Aorta (tissue), 5 donors: Measurements from ENCODE around the gene FOXN4. TPM values are rescaled to one million over a fixed set of nuclear protein-coding genes. Genes with fewer than 3 reads are reported as not detected.

Source experiments
- ATAC-seq: fragments of 200-7000 bp; cut with Tn5 transposase; one replicate; pipeline ENCODE4 v1.9.1; 2022; ENCODE audit warnings: moderate library complexity; ENCODE audit not compliant: low FRiP score
- DNase-seq, 2 donors: peaks; one replicate each; pipeline ENCODE4 v3.0.0-alpha.2; 2020
- H3K27ac ChIP-seq, 2 donors: one replicate each; pipeline ENCODE4 v1.5.1; 2013; ENCODE audit warnings: low read length in 2 of 2, mild to moderate bottlenecking in 2 of 2, moderate library complexity in 2 of 2, control low read depth in 1 of 2, inconsistent platforms in 1 of 2, low read depth in 1 of 2
- H3K27me3 ChIP-seq, 2 donors: one replicate each; pipeline ENCODE4 v1.6.1; 2013; ENCODE audit warnings: control low read depth in 1 of 2, low read length in 1 of 2, mild to moderate bottlenecking in 1 of 2, moderate library complexity in 1 of 2; ENCODE audit not compliant: insufficient read depth in 2 of 2, control insufficient read depth in 1 of 2
- H3K36me3 ChIP-seq, 2 donors: one replicate each; pipeline ENCODE4 v1.6.1; 2013; ENCODE audit warnings: control low read depth in 1 of 2, low read length in 1 of 2, mild to moderate bottlenecking in 1 of 2; ENCODE audit not compliant: insufficient read depth in 2 of 2, control insufficient read depth in 1 of 2
- H3K4me1 ChIP-seq, 2 donors: one replicate each; pipeline ENCODE4 v1.6.1; 2013; ENCODE audit warnings: low read length in 2 of 2, control low read depth in 1 of 2, mild to moderate bottlenecking in 1 of 2, moderate library complexity in 1 of 2; ENCODE audit not compliant: insufficient read depth in 2 of 2, control insufficient read depth in 1 of 2
- H3K4me3 ChIP-seq, 2 donors: one replicate each; pipeline ENCODE4 v1.5.1; 2013; ENCODE audit warnings: low read length in 2 of 2, control low read depth in 1 of 2, mild to moderate bottlenecking in 1 of 2
- H3K9me3 ChIP-seq: one replicate; pipeline ENCODE4 v1.6.1; 2013; ENCODE audit warnings: mild to moderate bottlenecking, low read length; ENCODE audit not compliant: control insufficient read depth
- WGBS, 2 donors: extraction: QIAGEN DNeasy Blood & Tissue Kit; methylation state at CpG; one replicate each; pipeline ENCODE4 v1.1.7; 2013; 5-methylcytosine and 5-hydroxymethylcytosine counted together
- intact Hi-C, 2 donors: fragments of 100-400 bp; cut with DNase I; formaldehyde crosslinking; loops; one replicate each; pipeline versions ENCODE4 v1.14.2 to v1.15.0; 2022
- polyA plus RNA-seq, 2 donors: library from polyadenylated mRNA; stranded (reverse); fragments of 200-250 nt; gene quantifications; one replicate each; pipeline ENCODE4 v1.2.3, GENCODE V29; 2013
- total RNA-seq, 2 donors: library from RNA; stranded (reverse); fragmentation: NEBNext Ultra II Directional; extraction: Animal tissue kit (Norgen Biotek cat#: 25700); gene quantifications; one replicate each; pipeline ENCODE4 v1.2.1, GENCODE V29; 2021
- donor health status: healthy with polysubstance abuse.
- donor health status: Bipolar disorder and iron deficiency.
- donor health status: DM: no; HTN: no; CAD: no.
- donor health status: DM: no; HTN: no; CAD: no.
- donor health status: DM: yes; HTN: yes; CAD: no.

Gene FOXN4
- total and polyA plus RNA-seq, 4 donors, result not detected

GRCh38 chr12:109252799-109253198, 56.3 kb downstream of the FOXN4 start:
- Histone ChIP-seq H3K27ac (no peak overlapping the region), H3K4me1 (no peaks in the 10 kb centered on the region), H3K9me3 (peaks cover 2% of the 10 kb centered on the region), H3K27me3 (no peaks in the 10 kb centered on the region), H3K36me3 (peaks cover 3 to 8% of the 10 kb centered on the region in 2 donors), H3K4me3 (no peak overlapping the region)
- intact Hi-C loops, result no loop called here
- WGBS, 2 donors, result 91 to 93% methylated on average over 4 of the region's 4 CpGs
- DNase-seq, result no peak
- ATAC-seq, result no peak

- no peak overlapping the region for H3K27ac ChIP-seq
- H3K9me3 ChIP-seq, result peaks cover 2% of the 10 kb centered on the region
- ATAC-seq (no peak), DNase-seq (no peak)
- 88 to 95% methylated on average over 1 of the region's 1 CpG for WGBS, 2 donors
- no peaks in the 10 kb centered on the region for H3K27me3 ChIP-seq
- H3K4me1 ChIP-seq, result no peaks in the 10 kb centered on the region
- H3K36me3 ChIP-seq, result peaks cover 7 to 13% of the 10 kb centered on the region in 2 donors
- intact Hi-C loops, result no loop called here
- no peak overlapping the region for H3K4me3 ChIP-seq
Measured at GRCh38 chr12:109250523-109250922, 58.6 kb downstream of the FOXN4 start.

- ATAC-seq, result no peak
- Histone ChIP-seq H3K36me3 (peaks cover 5 to 12% of the 10 kb centered on the region in 2 donors), H3K27me3 (no peaks in the 10 kb centered on the region), H3K4me1 (no peaks in the 10 kb centered on the region), H3K27ac (no peak overlapping the region), H3K4me3 (no peak overlapping the region), H3K9me3 (peaks cover under 1% of the 10 kb centered on the region)
- DNase-seq, result no peak
- 79 to 85% methylated on average over 9 of the region's 9 CpGs for WGBS, 2 donors
- intact Hi-C loops, result no loop called here
Measured at GRCh38 chr12:109247831-109248654, 61.0 kb downstream of the FOXN4 start.

GRCh38 chr12:109246221-109246620, 62.9 kb downstream of the FOXN4 start:
- DNase-seq, result no peak
- no peaks in the 10 kb centered on the region for H3K4me1 ChIP-seq
- H3K4me3 ChIP-seq, result no peak overlapping the region
- no peaks in the 10 kb centered on the region for H3K27me3 ChIP-seq
- H3K9me3 ChIP-seq, result no peaks in the 10 kb centered on the region
- no peak for ATAC-seq
- WGBS, 2 donors, result 93 to 96% methylated on average over 15 of the region's 15 CpGs
- intact Hi-C loops, result no loop called here
- peaks cover 7 to 11% of the 10 kb centered on the region in 2 donors for H3K36me3 ChIP-seq
- no peak overlapping the region for H3K27ac ChIP-seq

GRCh38 chr12:109244073-109244472, 65.0 kb downstream of the FOXN4 start:
- H3K27ac ChIP-seq, result no peak overlapping the region
- H3K27me3 ChIP-seq, result no peaks in the 10 kb centered on the region
- H3K4me1 ChIP-seq, result no peaks in the 10 kb centered on the region
- no peak overlapping the region for H3K4me3 ChIP-seq
- no peak for ATAC-seq
- DNase-seq, result no peak
- H3K36me3 ChIP-seq, result peaks cover 9 to 12% of the 10 kb centered on the region in 2 donors
- H3K9me3 ChIP-seq, result no peaks in the 10 kb centered on the region
- intact Hi-C loops, result no loop called here
- 90% methylated on average over 5 of the region's 5 CpGs for whole genome bisulfite sequencing, 2 donors

- WGBS, 2 donors, result 68 to 77% methylated on average over 5 of the region's 5 CpGs
- H3K4me1 ChIP-seq, result no peaks in the 10 kb centered on the region
- intact Hi-C loops, result no loop called here
- no peaks in the 10 kb centered on the region for H3K9me3 ChIP-seq
- no peak for DNase-seq
- peaks cover 12% of the 10 kb centered on the region in 2 donors for H3K36me3 ChIP-seq
- no peak for ATAC-seq
- H3K27me3 ChIP-seq, result no peaks in the 10 kb centered on the region
- H3K4me3 ChIP-seq, result no peak overlapping the region
- no peak overlapping the region for H3K27ac ChIP-seq
Measured at GRCh38 chr12:109241936-109242335, 67.1 kb downstream of the FOXN4 start.

GRCh38 chr12:109240365-109240764, 68.7 kb downstream of the FOXN4 start:
- Histone ChIP-seq H3K27me3 (no peaks in the 10 kb centered on the region), H3K27ac (no peak overlapping the region), H3K9me3 (no peaks in the 10 kb centered on the region), H3K4me1 (no peaks in the 10 kb centered on the region), H3K36me3 (peaks cover 7 to 10% of the 10 kb centered on the region in 2 donors), H3K4me3 (no peak overlapping the region)
- WGBS, 2 donors, result 93 to 96% methylated on average over 2 of the region's 2 CpGs
- ATAC-seq (no peak), DNase-seq (no peak)
- intact Hi-C loops, result no loop called here

GRCh38 chr12:109239691-109240090, 69.4 kb downstream of the FOXN4 start:
- H3K27ac ChIP-seq, result no peak overlapping the region
- peaks cover 7 to 10% of the 10 kb centered on the region in 2 donors for H3K36me3 ChIP-seq
- DNase-seq (no peak), ATAC-seq (no peak)
- H3K27me3 ChIP-seq, result no peaks in the 10 kb centered on the region
- no peaks in the 10 kb centered on the region for H3K9me3 ChIP-seq
- 86 to 88% methylated on average over 11 of the region's 11 CpGs for WGBS, 2 donors
- H3K4me3 ChIP-seq, result no peak overlapping the region
- intact Hi-C loops, result no loop called here
- H3K4me1 ChIP-seq, result no peaks in the 10 kb centered on the region

GRCh38 chr12:109239179-109239578, 69.9 kb downstream of the FOXN4 start:
- Histone ChIP-seq H3K36me3 (peaks cover 6 to 10% of the 10 kb centered on the region in 2 donors), H3K4me3 (no peak overlapping the region), H3K9me3 (no peaks in the 10 kb centered on the region), H3K27me3 (no peaks in the 10 kb centered on the region), H3K4me1 (no peaks in the 10 kb centered on the region), H3K27ac (no peak overlapping the region)
- no peak for ATAC-seq
- no peak for DNase-seq
- 88 to 91% methylated on average over 4 of the region's 4 CpGs for WGBS, 2 donors
- intact Hi-C loops, result no loop called here
